Measurements from ENCODE around the gene FIBCD1. TPM values are rescaled to one million over a fixed set of nuclear protein-coding genes. Genes with fewer than 3 reads are reported as not detected.
"Not testable (repeated sequence)": the region's sequence is repeated elsewhere in the genome, so short reads cannot be mapped to it uniquely, and the experiment has no call there.

Gene FIBCD1
- polyA plus RNA-seq, 1 of the 3 experiments (the other 2 are of a cell fraction) = 1.3 TPM

- H3K9me2 ChIP-seq = no peaks in the 10 kb centered on the region
- DNase-seq = no peak
- H3K79me2 ChIP-seq (ENCODE audit: insufficient read depth) = no peaks in the 10 kb centered on the region
- H3K4me3 ChIP-seq (ENCODE audit: low read depth in 2 of 2, low read length in 1 of 2) = no peak overlapping the region
- 75% methylated on average over 12 of the region's 26 CpGs for WGBS (ENCODE audit: low lambda C conversion rate)
- no peak overlapping the region for H3K4me2 ChIP-seq
- no peaks in the 10 kb centered on the region for H3K36me3 ChIP-seq (replicated peaks in 1 of 2; ENCODE audit: control insufficient read depth in 1 of 2, insufficient read depth in 2 of 2, low read length in 1 of 2)
- H3K4me1 ChIP-seq (ENCODE audit: control insufficient read depth in 1 of 2, insufficient read depth in 2 of 2, low read depth in 1 of 2, low read length in 1 of 2) = peaks cover 0 to 3% of the 10 kb centered on the region in 2 experiments; a peak in 1 of 4 replicates
- ChIA-PET POLR2A (no interaction called here), CTCF (no interaction called here)
- H2AFZ ChIP-seq (ENCODE audit: low read depth) = no peak overlapping the region
- H4K20me1 ChIP-seq (ENCODE audit: insufficient read depth) = no peaks in the 10 kb centered on the region
- no peak overlapping the region for H3K9ac ChIP-seq
- H3K9me3 ChIP-seq = no peaks in the 10 kb centered on the region
- H3F3A ChIP-seq (replicated peaks; ENCODE audit: insufficient read depth) = no peaks in the 10 kb centered on the region
- H3K27me3 ChIP-seq (ENCODE audit: insufficient read depth) = no peaks in the 10 kb centered on the region
- H3K27ac ChIP-seq (ENCODE audit: low read depth in 2 of 2, low read length in 1 of 2) = no peak overlapping the region
- TF ChIP-seq SIN3A (IDR thresholded peaks at IDR 0.05; ENCODE audit: borderline replicate concordance, low read depth, low read length) (no peak), NRF1 (IDR thresholded peaks at IDR 0.05; ENCODE audit: low read depth, low read length) (no peak), FOXJ3 (CRISPR knock-in tag; IDR thresholded peaks at IDR 0.05) (no peak), POLR2AphosphoS5 (IDR thresholded peaks at IDR 0.05; ENCODE audit: low read depth, low read length) (no peak), GATA2 (CRISPR knock-in tag; IDR thresholded peaks at IDR 0.05) (no peak), USF2 (IDR thresholded peaks at IDR 0.05; ENCODE audit: borderline replicate concordance, low read depth, low read length) (no peak), NFIC (IDR thresholded peaks at IDR 0.05; ENCODE audit: borderline replicate concordance) (no peak), USF1 (IDR thresholded peaks at IDR 0.05; ENCODE audit: borderline replicate concordance, low read depth) (no peak), RXRA (IDR thresholded peaks at IDR 0.05; ENCODE audit: borderline replicate concordance, low read depth) (no peak), CTCF (IDR thresholded peaks at IDR 0.05) (no peak)
Measured at GRCh38 chr9:130911254-130912049, 27.6 kb downstream of the FIBCD1 start.

GRCh38 chr9:130910670-130911069 is 28.4 kb downstream of the FIBCD1 start:
- H3K4me3 ChIP-seq (ENCODE audit: low read depth in 2 of 2, low read length in 1 of 2); H3K27me3 ChIP-seq (ENCODE audit: insufficient read depth); H4K20me1 ChIP-seq (ENCODE audit: insufficient read depth); DNase-seq; H3F3A ChIP-seq (replicated peaks; ENCODE audit: insufficient read depth); H3K9me3 ChIP-seq; H3K27ac ChIP-seq (ENCODE audit: low read depth in 2 of 2, low read length in 1 of 2); H2AFZ ChIP-seq (ENCODE audit: low read depth); H3K36me3 ChIP-seq (replicated peaks in 1 of 2; ENCODE audit: control insufficient read depth in 1 of 2, insufficient read depth in 2 of 2, low read length in 1 of 2); H3K4me1 ChIP-seq (ENCODE audit: control insufficient read depth in 1 of 2, insufficient read depth in 2 of 2, low read depth in 1 of 2, low read length in 1 of 2); H3K4me2 ChIP-seq; H3K79me2 ChIP-seq (ENCODE audit: insufficient read depth); CTCF ChIA-PET; H3K9ac ChIP-seq; POLR2A ChIA-PET; H3K9me2 ChIP-seq: not testable (repeated sequence)
- 71% methylated on average over 1 of the region's 1 CpG for WGBS (ENCODE audit: low lambda C conversion rate)

GRCh38 chr9:130910041-130910440 is 29.0 kb downstream of the FIBCD1 start:
- H3K9ac ChIP-seq; H3K27me3 ChIP-seq (ENCODE audit: insufficient read depth); H3K9me3 ChIP-seq; DNase-seq; H3K4me2 ChIP-seq; H3K79me2 ChIP-seq (ENCODE audit: insufficient read depth); H3F3A ChIP-seq (replicated peaks; ENCODE audit: insufficient read depth); H2AFZ ChIP-seq (ENCODE audit: low read depth); H4K20me1 ChIP-seq (ENCODE audit: insufficient read depth); H3K4me1 ChIP-seq (ENCODE audit: control insufficient read depth in 1 of 2, insufficient read depth in 2 of 2, low read depth in 1 of 2, low read length in 1 of 2); H3K27ac ChIP-seq (ENCODE audit: low read depth in 2 of 2, low read length in 1 of 2); CTCF ChIA-PET; H3K4me3 ChIP-seq (ENCODE audit: low read depth in 2 of 2, low read length in 1 of 2); POLR2A ChIA-PET; H3K9me2 ChIP-seq; H3K36me3 ChIP-seq (replicated peaks in 1 of 2; ENCODE audit: control insufficient read depth in 1 of 2, insufficient read depth in 2 of 2, low read length in 1 of 2): not testable (repeated sequence)
- WGBS (ENCODE audit: low lambda C conversion rate) = 93% methylated on average over 11 of the region's 27 CpGs
